ENCODE results near the gene TNMD. TPM values are rescaled to one million over a fixed set of nuclear protein-coding genes. Genes with fewer than 3 reads are reported as not detected.

The TNMD gene
- polyA plus RNA-seq, 1 of the 3 experiments (the other 2 are of a cell fraction), result not detected

- TF ChIP-seq REST (IDR thresholded peaks at IDR 0.05; ENCODE audit: low read depth, low read length) (no peak), ZBTB33 (IDR thresholded peaks at IDR 0.05; ENCODE audit: borderline replicate concordance, low read depth) (no peak), POLR2AphosphoS5 (IDR thresholded peaks at IDR 0.05; ENCODE audit: low read depth, low read length) (no peak)
These were observed 8.8 kb downstream of the TNMD start (continued) for GRCh38 chrX:100593581-100593980.

- no peak for TF ChIP-seq REST (IDR thresholded peaks at IDR 0.05; ENCODE audit: low read depth, low read length)
- no peak for TF ChIP-seq NRF1 (IDR thresholded peaks at IDR 0.05; ENCODE audit: low read depth, low read length)
- no peak for TF ChIP-seq MEF2A (IDR thresholded peaks at IDR 0.05; ENCODE audit: borderline replicate concordance, low read depth)
- no peak for TF ChIP-seq IRF3 (IDR thresholded peaks at IDR 0.05; ENCODE audit: low read depth, low read length)
- no peak for TF ChIP-seq USF2 (IDR thresholded peaks at IDR 0.05; ENCODE audit: borderline replicate concordance, low read depth, low read length)
- TF ChIP-seq GATA2 (CRISPR knock-in tag; IDR thresholded peaks at IDR 0.05), result no peak
- TF ChIP-seq EZH2phosphoT487 (IDR thresholded peaks at IDR 0.05; ENCODE audit: borderline replicate concordance, low read depth), result no peak
- TF ChIP-seq ELF1 (IDR thresholded peaks at IDR 0.05), result no peak
- no peak for TF ChIP-seq RCOR1 (IDR thresholded peaks at IDR 0.05; ENCODE audit: low read length)
- no peak for TF ChIP-seq TEAD4 (IDR thresholded peaks at IDR 0.05; ENCODE audit: borderline replicate concordance, insufficient read depth)
- TF ChIP-seq CHD2 (IDR thresholded peaks at IDR 0.05; ENCODE audit: low read length, partially characterized antibody), result no peak
- no peak for TF ChIP-seq EP300 (IDR thresholded peaks at IDR 0.05; ENCODE audit: borderline replicate concordance in 1 of 2, low read depth in 1 of 2, low read length in 1 of 2)
- no peak for TF ChIP-seq NFIC (IDR thresholded peaks at IDR 0.05; ENCODE audit: borderline replicate concordance)
- TF ChIP-seq PBX3 (IDR thresholded peaks at IDR 0.05), result no peak
- Histone ChIP-seq H3K79me2 (ENCODE audit: insufficient read depth) (no peaks in the 10 kb centered on the region), H3K36me3 (replicated peaks in 1 of 2; ENCODE audit: control insufficient read depth in 1 of 2, insufficient read depth in 2 of 2, low read length in 1 of 2) (no peaks in the 10 kb centered on the region), H3K4me3 (ENCODE audit: low read depth in 2 of 2, low read length in 1 of 2) (no peak overlapping the region), H4K20me1 (ENCODE audit: insufficient read depth) (no peaks in the 10 kb centered on the region), H3K4me2 (no peak overlapping the region), H3K27ac (ENCODE audit: low read depth in 2 of 2, low read length in 1 of 2) (no peak overlapping the region), H3K9me2 (no peaks in the 10 kb centered on the region), H3K4me1 (ENCODE audit: control insufficient read depth in 1 of 2, insufficient read depth in 2 of 2, low read depth in 1 of 2, low read length in 1 of 2) (no peaks in the 10 kb centered on the region), H3K9ac (no peak overlapping the region), H3F3A (replicated peaks; ENCODE audit: insufficient read depth) (no peaks in the 10 kb centered on the region), H2AFZ (ENCODE audit: low read depth) (no peak overlapping the region), H3K9me3 (no peaks in the 10 kb centered on the region), H3K27me3 (ENCODE audit: insufficient read depth) (peaks cover 6% of the 10 kb centered on the region)
- DNase-seq, result no peak
- ChIA-PET CTCF (interaction anchor here (0.9 to 1.5 kb wide), 2 partner anchors 35 to 40 kb away, joined by 3 to 5 read pairs; partner anchors contain the start of gene TSPAN6), POLR2A (no interaction called here)
- 3% methylated on average over 2 of the region's 2 CpGs for WGBS (ENCODE audit: low lambda C conversion rate)
These were observed 11.9 kb downstream of the TNMD start for GRCh38 chrX:100596601-100597000.
